H1 (cell line): ENCODE measurements around the gene HBM. TPM values are rescaled to one million over a fixed set of nuclear protein-coding genes. Genes with fewer than 3 reads are reported as not detected.

Experiments
- CTCF ChIA-PET: fragments of 300-600 bp; sonication (Branson Sonifier 250); formaldehyde crosslinking; loops from one replicate; lab custom pipeline; 2021; ENCODE audit not compliant: partially characterized antibody; lab: Charles Lee
- POLR2A ChIA-PET: fragments of 300-600 bp; sonication (Branson Sonifier 250); formaldehyde crosslinking; loops from one replicate; lab custom pipeline; 2021; ENCODE audit warnings: inconsistent platforms; ENCODE audit not compliant: partially characterized antibody; lab: Charles Lee
- DNase-seq, 2 experiments: peaks; one replicate each; pipeline versions ENCODE4 v3.0.0 to v3.0.0-alpha.2; 2010 to 2022; ENCODE audit warnings: low spot score in 2 of 2, low read depth in 1 of 2, mixed read lengths in 1 of 2
- FAIRE-seq: peaks from 2 replicates; lab custom pipeline; 2011; peaks lifted over from hg19 to GRCh38; lab: Jason Lieb, UNC
- H2AFZ ChIP-seq: 2 replicates; pipeline ENCODE4 v1.8.1; 2012; ENCODE audit warnings: low read length, inconsistent platforms
- H2AK5ac ChIP-seq: 2 replicates; pipeline ENCODE4 v1.6.1; 2013; ENCODE audit warnings: low read depth, low read length
- H2BK120ac ChIP-seq: replicated peaks from 2 replicates; pipeline ENCODE3; 2013; ENCODE audit warnings: low read depth, low read length, inconsistent platforms
- H2BK12ac ChIP-seq: 2 replicates; pipeline ENCODE4 v1.6.1; 2013; ENCODE audit warnings: low read depth, low read length
- H2BK15ac ChIP-seq: 2 replicates; pipeline ENCODE4 v1.6.1; 2013; ENCODE audit warnings: low read length
- H2BK20ac ChIP-seq: 2 replicates; pipeline ENCODE4 v1.6.1; 2013; ENCODE audit warnings: low read length
- H2BK5ac ChIP-seq: 2 replicates; pipeline ENCODE4 v1.6.1; 2013; ENCODE audit warnings: low read depth, low read length
- H3K14ac ChIP-seq: 2 replicates; pipeline ENCODE4 v1.6.1; 2013; ENCODE audit warnings: inconsistent platforms; ENCODE audit not compliant: insufficient read length
- H3K18ac ChIP-seq: 2 replicates; pipeline ENCODE4 v1.6.1; 2013; ENCODE audit warnings: low read length; ENCODE audit errors: extremely low read depth
- H3K23ac ChIP-seq: 2 replicates; pipeline ENCODE4 v1.6.1; 2013; ENCODE audit warnings: inconsistent platforms; ENCODE audit not compliant: insufficient read length
- H3K23me2 ChIP-seq: 2 replicates; pipeline ENCODE4 v1.6.1; 2013; ENCODE audit warnings: low read depth, low read length
- H3K27ac ChIP-seq: 2 replicates; pipeline ENCODE4 v1.6.1; 2011; ENCODE audit warnings: low read depth, low read length, inconsistent platforms
- H3K27me3 ChIP-seq, 4 experiments: replicated peaks in 1 of 4; 1 replicate in 1 of 4; 2 replicates in 3 of 4; pipeline versions ENCODE4 v1.6.1 to v1.8.1; 2011 to 2013; ENCODE audit warnings: low read length in 3 of 4, mild to moderate bottlenecking in 3 of 4, inconsistent platforms in 2 of 4, mixed read lengths in 2 of 4, moderate library complexity in 1 of 4; ENCODE audit not compliant: control insufficient read depth in 3 of 4, insufficient read depth in 3 of 4; ENCODE audit errors: extremely low read depth in 1 of 4
- H3K36me3 ChIP-seq, 4 experiments: 2 replicates each; pipeline versions ENCODE4 v1.6.1 to v1.8.1; 2011 to 2013; ENCODE audit warnings: mild to moderate bottlenecking in 4 of 4, low read length in 3 of 4, moderate library complexity in 2 of 4, control low read depth in 1 of 4, inconsistent platforms in 1 of 4; ENCODE audit not compliant: insufficient read depth in 4 of 4, control insufficient read depth in 2 of 4
- H3K4ac ChIP-seq: replicated peaks from 2 replicates; pipeline ENCODE3; 2013; ENCODE audit warnings: low read length, low read depth, mixed read lengths, inconsistent platforms; ENCODE audit not compliant: insufficient read length
- H3K4me1 ChIP-seq, 4 experiments: replicated peaks in 1 of 4; 1 replicate in 1 of 4; 2 replicates in 3 of 4; pipeline versions ENCODE4 v1.6.1 to v1.8.1; 2011 to 2013; ENCODE audit warnings: low read length in 3 of 4, inconsistent platforms in 2 of 4, mixed read lengths in 1 of 4; ENCODE audit not compliant: insufficient read depth in 4 of 4, control insufficient read depth in 3 of 4
- H3K4me2 ChIP-seq, 2 experiments: 2 replicates each; pipeline versions ENCODE4 v1.6.1 to v1.8.1; 2011 to 2013; ENCODE audit warnings: low read depth in 2 of 2, low read length in 2 of 2, control low read depth in 1 of 2, inconsistent platforms in 1 of 2, mild to moderate bottlenecking in 1 of 2; ENCODE audit not compliant: insufficient read depth in 1 of 2
- H3K4me3 ChIP-seq, 4 experiments: fragments of 200-600, 300-600 bp in 1 of 4; sonication (generic), shearing (Covaris generic), sonication (Bioruptor Twin) in 1 of 4; 2 replicates each; pipeline versions ENCODE4 v1.5.1 to v1.8.1; 2011 to 2016; ENCODE audit warnings: low read length in 4 of 4, low read depth in 3 of 4, control low read depth in 2 of 4, inconsistent platforms in 2 of 4, mild to moderate bottlenecking in 2 of 4, mixed read lengths in 1 of 4, moderate library complexity in 1 of 4; ENCODE audit not compliant: insufficient read depth in 2 of 4; ENCODE audit errors: extremely low read depth in 1 of 4
- H3K56ac ChIP-seq: replicated peaks from 2 replicates; pipeline ENCODE3; 2013; ENCODE audit warnings: low read depth, mild to moderate bottlenecking, mixed read lengths, low read length, inconsistent platforms; ENCODE audit not compliant: insufficient read length
- H3K79me1 ChIP-seq: 2 replicates; pipeline ENCODE4 v1.6.1; 2013; ENCODE audit warnings: low read depth, low read length, control low read depth
- H3K79me2 ChIP-seq, 2 experiments: 2 replicates each; pipeline versions ENCODE4 v1.6.1 to v1.8.1; 2012 to 2013; ENCODE audit warnings: low read length in 2 of 2, mild to moderate bottlenecking in 2 of 2, inconsistent platforms in 1 of 2; ENCODE audit not compliant: insufficient read depth in 2 of 2, control insufficient read depth in 1 of 2
- H3K9ac ChIP-seq, 4 experiments: replicated peaks in 1 of 4; 1 replicate in 1 of 4; 2 replicates in 3 of 4; pipeline versions ENCODE4 v1.6.1 to v1.8.1; 2011 to 2013; ENCODE audit warnings: low read depth in 3 of 4, low read length in 3 of 4, control low read depth in 2 of 4, mild to moderate bottlenecking in 2 of 4, moderate library complexity in 2 of 4, inconsistent platforms in 1 of 4; ENCODE audit errors: extremely low read depth in 1 of 4
- H3K9me3 ChIP-seq, 2 experiments: 2 replicates each; pipeline versions ENCODE4 v1.6.1 to v1.8.1; 2012 to 2013; ENCODE audit warnings: mild to moderate bottlenecking in 2 of 2, moderate library complexity in 2 of 2, control low read depth in 1 of 2, inconsistent platforms in 1 of 2, low read depth in 1 of 2, low read length in 1 of 2, mixed read lengths in 1 of 2; ENCODE audit not compliant: insufficient read depth in 2 of 2
- H4K20me1 ChIP-seq, 2 experiments: replicated peaks in 1 of 2; 2 replicates each; pipeline versions ENCODE3 to v1.8.1; 2011 to 2013; ENCODE audit warnings: inconsistent platforms in 2 of 2, low read length in 2 of 2, mild to moderate bottlenecking in 1 of 2; ENCODE audit not compliant: insufficient read depth in 2 of 2, control insufficient read depth in 1 of 2
- H4K5ac ChIP-seq: 2 replicates; pipeline ENCODE4 v1.6.1; 2013; ENCODE audit warnings: low read length, low read depth, mixed read lengths, inconsistent platforms; ENCODE audit not compliant: insufficient read length
- H4K8ac ChIP-seq: 2 replicates; pipeline ENCODE4 v1.8.0; 2013; ENCODE audit warnings: mild to moderate bottlenecking, moderate library complexity, low read length, inconsistent platforms; ENCODE audit not compliant: insufficient read depth; ENCODE audit errors: extremely low read depth
- H4K91ac ChIP-seq: replicated peaks from 2 replicates; pipeline ENCODE3; 2013; ENCODE audit warnings: low read length, mixed read lengths, inconsistent platforms; ENCODE audit not compliant: insufficient read length
- CBX8 ChIP-seq: fragments of 300-800, 300-1000 bp; sonication (generic); IDR thresholded peaks from 2 replicates; pipeline ENCODE4 v1.7.1; 2016; ENCODE audit warnings: low read depth, low read length, borderline replicate concordance
- GABPA ChIP-seq: IDR thresholded peaks from 2 replicates; pipeline ENCODE4 v1.6.1; 2011; ENCODE audit warnings: mild to moderate bottlenecking, low read length, moderate library complexity, borderline replicate concordance; ENCODE audit not compliant: insufficient read depth
- PHF8 ChIP-seq: fragments of 200-600 bp; sonication (generic); conservative IDR thresholded peaks from 2 replicates; pipeline ENCODE4 v1.7.1; 2012; ENCODE audit warnings: low read depth, mild to moderate bottlenecking, inconsistent platforms, low read length, moderate library complexity
- RXRA ChIP-seq: IDR thresholded peaks from 2 replicates; pipeline ENCODE4 v1.6.1; 2011; ENCODE audit warnings: low read depth, mild to moderate bottlenecking, low read length, moderate library complexity; ENCODE audit not compliant: insufficient read depth
- SIN3A ChIP-seq, 2 experiments: IDR thresholded peaks in 1 of 2; conservative IDR thresholded peaks in 1 of 2; 2 replicates each; pipeline ENCODE4 v1.6.1; 2011 to 2012; ENCODE audit warnings: low read length in 2 of 2, improper control_type of control experiment in 1 of 2, low read depth in 1 of 2, mild to moderate bottlenecking in 1 of 2
- TCF12 ChIP-seq: IDR thresholded peaks from 2 replicates; pipeline ENCODE4 v1.6.1; 2011; ENCODE audit warnings: low read depth, mild to moderate bottlenecking, low read length
- WGBS, 2 experiments: shearing (Covaris generic) in 1 of 2; methylation state at CpG; one replicate each; pipeline versions ENCODE4 v1.1.6 to v1.1.7; 2013 to 2015; ENCODE audit warnings: low lambda C conversion rate in 2 of 2, mixed read lengths in 2 of 2, inconsistent platforms in 1 of 2, low coverage in 1 of 2, missing lambda C conversion rate in 1 of 2; ENCODE audit not compliant: insufficient replicate concordance in 2 of 2, insufficient coverage in 1 of 2, insufficient read length in 1 of 2; ENCODE audit errors: extremely low coverage in 1 of 2, missing lambda C conversion rate in 1 of 2; 5-methylcytosine and 5-hydroxymethylcytosine counted together
- polyA plus RNA-seq, 7 experiments: library from polyadenylated mRNA; depleted of rRNA in 3 of 7; stranded (reverse) in 5 of 7; unstranded in 2 of 7; fragments of >200 nt in 5 of 7; fragments of 200-250 nt in 2 of 7; gene quantifications; 1 replicate in 5 of 7; 2 replicates in 1 of 7; 4 replicates in 1 of 7; pipeline versions ENCODE4 v1.2.1 to v1.2.3, GENCODE V29; 2011 to 2013; ENCODE audit warnings: missing spikeins in 2 of 7, mixed read lengths in 2 of 7
- total RNA-seq: library from RNA; stranded (reverse); fragmentation: NEBNext Ultra II Directional; extraction: Animal tissue kit (Norgen Biotek cat#: 25700); gene quantifications from 2 replicates; pipeline ENCODE4 v1.2.1, GENCODE V29; 2021

HBM gene
- total and polyA plus RNA-seq, 2 of the 8 experiments (the other 6 are each of a cell fraction or from before 2014, with no cell fraction given): 0.88 TPM; not detected in 1

- ChIA-PET POLR2A (no interaction called here), CTCF (interaction anchor here (1.2 to 1.9 kb wide), 2 partner anchors 68 to 110 kb away, joined by 4 to 5 read pairs; no protein-coding TSS in a partner anchor)
- Histone ChIP-seq H3K27ac (no peak overlapping the region), H4K5ac (no peak overlapping the region), H3K4me1 (peaks cover 0 to 6% (median 0%) of the 10 kb centered on the region in 4 experiments; a peak in 4 of 7 replicates), H3K79me1 (no peaks in the 10 kb centered on the region), H4K8ac (no peak overlapping the region; the same call in 1 of the 2 replicates), H3K18ac (no peak overlapping the region), H3K9me3 (no peaks in the 10 kb centered on the region), H3K56ac (no peak overlapping the region), H3K23ac (no peak overlapping the region), H2BK12ac (peak overlapping the region; percentile 76; the same call in 1 of the 2 replicates), H3K79me2 (no peaks in the 10 kb centered on the region), H4K91ac (no peak overlapping the region), H3K27me3 (peaks cover 65 to 84% (median 77%) of the 10 kb centered on the region in 4 experiments), H3K4ac (no peak overlapping the region), H2BK15ac (no peak overlapping the region; the same call in 1 of the 2 replicates), H4K20me1 (peaks cover 8 to 17% of the 10 kb centered on the region in 2 experiments), H3K36me3 (no peaks in the 10 kb centered on the region), H3K14ac (no peak overlapping the region), H3K4me3 (no peak overlapping the region), H3K4me2 (no peak overlapping the region; a peak in 1 of 4 replicates), H2BK120ac (no peak overlapping the region), H3K23me2 (peaks cover under 1% of the 10 kb centered on the region; the same call in 1 of the 2 replicates), H2AFZ (no peak overlapping the region), H2BK5ac (no peak overlapping the region), H3K9ac (no peak overlapping the region), H2BK20ac (no peak overlapping the region), H2AK5ac (no peak overlapping the region)
- 55% methylated on average over 7 of the region's 8 CpGs; no CpG with 5 or more reads in 1 of the 2 experiments for WGBS, 2 experiments
- no peak for TF ChIP-seq RXRA
- no peak for TF ChIP-seq CBX8
- no peak for TF ChIP-seq SIN3A (conservative IDR thresholded peaks at IDR 0.05 in 1 of 2, IDR thresholded peaks at IDR 0.05 in 1 of 2; ENCODE audit: low read depth in 1 of 2, low read length in 2 of 2)
- TF ChIP-seq GABPA: no peak
- TF ChIP-seq TCF12: no peak
- no peak for TF ChIP-seq PHF8
- DNase-seq: no peak
- no peak for FAIRE-seq
Measured at GRCh38 chr16:175011-175949, 9.5 kb downstream of the HBM start.
